Hepatocyte (in vitro differentiated cells): ENCODE data around the gene TUBGCP2. TPM values are rescaled to one million over a fixed set of nuclear protein-coding genes. Genes with fewer than 3 reads are reported as not detected.

ENCODE experiments used
- DNase-seq: peaks from one replicate; pipeline ENCODE4 v3.0.0-alpha.2; 2016; ENCODE audit warnings: low spot score
- H2AFZ ChIP-seq: fragments of 200-600 bp; sonication (generic); 2 replicates; pipeline ENCODE4 v1.6.0; 2016; ENCODE audit warnings: antibody characterized with exemption, mild to moderate bottlenecking
- H3K27ac ChIP-seq: fragments of 200-600 bp; sonication (generic); 2 replicates; pipeline ENCODE4 v1.5.1; 2016; ENCODE audit warnings: mild to moderate bottlenecking
- H3K27me3 ChIP-seq: fragments of 200-600 bp; sonication (generic); 2 replicates; pipeline ENCODE4 v1.6.1; 2016
- H3K36me3 ChIP-seq: fragments of 200-600 bp; sonication (generic); replicated peaks from 2 replicates; pipeline ENCODE4 v1.5.1; 2016; ENCODE audit warnings: low read depth; ENCODE audit not compliant: insufficient read depth
- H3K4me1 ChIP-seq: fragments of 200-600 bp; sonication (generic); 2 replicates; pipeline ENCODE4 v1.5.1; 2016; ENCODE audit warnings: mild to moderate bottlenecking, moderate library complexity; ENCODE audit not compliant: insufficient read depth
- H3K4me2 ChIP-seq: fragments of 200-600 bp; sonication (generic); 2 replicates; pipeline ENCODE4 v1.6.0; 2016
- H3K4me3 ChIP-seq: fragments of 200-600 bp; sonication (generic); 2 replicates; pipeline ENCODE4 v1.5.1; 2016; ENCODE audit warnings: mild to moderate bottlenecking
- H3K79me2 ChIP-seq: fragments of 200-600 bp; sonication (generic); 2 replicates; pipeline ENCODE4 v1.6.0; 2017; ENCODE audit warnings: mild to moderate bottlenecking
- H3K9me2 ChIP-seq: fragments of 200-600 bp; sonication (generic); replicated peaks from 2 replicates; pipeline ENCODE4 v1.6.0; 2017; ENCODE audit warnings: mild to moderate bottlenecking; ENCODE audit not compliant: insufficient read depth
- H3K9me3 ChIP-seq: fragments of 200-600 bp; sonication (generic); 2 replicates; pipeline ENCODE4 v1.5.1; 2016; ENCODE audit warnings: low read depth, mild to moderate bottlenecking
- H4K20me1 ChIP-seq: fragments of 200-600 bp; sonication (generic); 2 replicates; pipeline ENCODE4 v1.6.0; 2016; ENCODE audit warnings: mild to moderate bottlenecking; ENCODE audit not compliant: insufficient read depth, poor library complexity, severe bottlenecking
- CTCF ChIP-seq: fragments of 200-600 bp; sonication (generic); IDR thresholded peaks from 2 replicates; pipeline ENCODE4 v1.5.1; 2016; ENCODE audit warnings: antibody characterized with exemption, mild to moderate bottlenecking; ENCODE audit not compliant: poor library complexity
- EZH2 ChIP-seq: fragments of 200-600 bp; sonication (generic); IDR thresholded peaks from 2 replicates; pipeline ENCODE4 v1.6.1; 2016; ENCODE audit warnings: antibody characterized with exemption, mild to moderate bottlenecking, borderline replicate concordance
- EZH2phosphoT487 ChIP-seq: fragments of 200-600 bp; sonication (generic); IDR thresholded peaks from one replicate; pipeline ENCODE4 v1.6.1; 2018; ENCODE audit warnings: antibody characterized with exemption, mild to moderate bottlenecking, low read depth, moderate library complexity; ENCODE audit not compliant: unreplicated experiment, severe bottlenecking
- WGBS: methylation state at CpG from one replicate; pipeline ENCODE4 v1.1.6; 2016; ENCODE audit warnings: low lambda C conversion rate; ENCODE audit errors: missing lambda C conversion rate; 5-methylcytosine and 5-hydroxymethylcytosine counted together
- polyA plus RNA-seq: library from polyadenylated mRNA; unstranded; fragments of >200 nt; fragmentation: Nextera tagmentation; extraction: Ambion mirVana; gene quantifications from 2 replicates; pipeline ENCODE4 v1.2.1, GENCODE V29; 2016
- total RNA-seq: library from RNA; depleted of rRNA; stranded (reverse); fragments of >200 nt; gene quantifications from 2 replicates; pipeline ENCODE4 v1.2.3, GENCODE V29; 2014

TUBGCP2 gene
- total and polyA plus RNA-seq, 2 experiments from 2014 or later: 44.8 to 51.5 TPM

- H3K4me1 ChIP-seq: peaks cover 7% of the 10 kb centered on the region
- no peak for DNase-seq
- H3K4me3 ChIP-seq: no peak overlapping the region
- TF ChIP-seq EZH2: no peak
- no peak for TF ChIP-seq EZH2phosphoT487
- TF ChIP-seq CTCF: no peak
- H3K79me2 ChIP-seq: peaks cover 60% of the 10 kb centered on the region
- no peaks in the 10 kb centered on the region for H3K36me3 ChIP-seq
- over 99% methylated on average over 10 of the region's 10 CpGs for WGBS
- H3K27me3 ChIP-seq: no peaks in the 10 kb centered on the region
- no peak overlapping the region for H3K4me2 ChIP-seq
- H3K9me3 ChIP-seq: no peaks in the 10 kb centered on the region
- H2AFZ ChIP-seq: no peak overlapping the region
- no peak overlapping the region for H3K27ac ChIP-seq
- H3K9me2 ChIP-seq: no peaks in the 10 kb centered on the region
- H4K20me1 ChIP-seq: peaks cover 49% of the 10 kb centered on the region
Observed at GRCh38 chr10:133303206-133303605, 5.5 kb downstream of the TUBGCP2 start.

DNA sequence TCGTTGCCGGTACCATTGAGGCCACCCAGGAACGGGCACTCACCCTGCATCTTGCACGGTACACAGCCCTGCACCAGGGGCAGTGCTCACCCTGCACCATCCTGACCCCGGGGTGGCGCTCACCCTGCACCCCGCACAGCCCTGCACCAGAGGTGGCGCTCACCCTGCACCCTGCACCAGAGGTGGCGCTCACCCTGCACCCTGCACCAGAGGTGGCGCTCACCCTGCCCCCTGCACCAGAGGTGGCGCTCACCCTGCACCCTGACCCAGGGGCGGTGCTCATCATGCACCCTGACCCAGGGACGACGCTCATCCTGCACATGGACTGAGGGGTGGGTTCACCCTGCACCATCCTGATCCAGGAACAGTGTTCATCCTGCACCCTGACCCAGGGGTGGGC, 6.4 kb downstream of the TUBGCP2 start:
- H4K20me1 ChIP-seq: peaks cover 45% of the 10 kb centered on the region
- DNase-seq: no peak
- no peak overlapping the region for H3K4me3 ChIP-seq
- H3K4me2 ChIP-seq: no peak overlapping the region
- H3K4me1 ChIP-seq: peaks cover 4% of the 10 kb centered on the region
- no peaks in the 10 kb centered on the region for H3K27me3 ChIP-seq
- TF ChIP-seq EZH2phosphoT487: no peak
- no peak for TF ChIP-seq EZH2
- TF ChIP-seq CTCF: no peak
- no peaks in the 10 kb centered on the region for H3K9me3 ChIP-seq
- no peaks in the 10 kb centered on the region for H3K9me2 ChIP-seq
- no peaks in the 10 kb centered on the region for H3K36me3 ChIP-seq
- H3K79me2 ChIP-seq: peaks cover 52% of the 10 kb centered on the region
- no peak overlapping the region for H2AFZ ChIP-seq
- WGBS: over 99% methylated on average over 14 of the region's 14 CpGs
- H3K27ac ChIP-seq: no peak overlapping the region

DNA sequence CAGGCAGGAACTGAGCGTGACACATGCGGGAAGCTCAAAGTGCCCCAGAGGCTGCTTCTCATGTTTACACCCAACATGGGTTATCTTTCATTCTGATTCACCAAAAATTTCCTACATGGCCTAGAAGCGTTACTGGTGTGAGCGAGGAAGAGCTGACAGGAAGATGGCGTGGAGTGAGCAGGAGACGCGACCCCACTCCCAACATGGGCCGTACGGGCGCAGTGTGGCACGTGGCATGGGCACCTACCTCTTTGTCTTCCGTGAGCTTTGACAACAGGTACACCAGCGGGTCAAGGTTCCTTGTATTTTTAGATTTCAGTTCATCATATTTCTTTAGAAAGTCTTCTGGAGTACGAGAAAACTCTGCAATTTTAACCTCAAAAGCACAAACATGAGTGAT, 8.9 kb downstream of the TUBGCP2 start:
- DNase-seq: no peak
- Histone ChIP-seq H3K9me2 (no peaks in the 10 kb centered on the region), H3K4me1 (no peaks in the 10 kb centered on the region), H3K27me3 (no peaks in the 10 kb centered on the region), H3K79me2 (peaks cover 27% of the 10 kb centered on the region), H3K4me2 (no peak overlapping the region), H3K4me3 (no peak overlapping the region), H2AFZ (no peak overlapping the region), H3K9me3 (no peaks in the 10 kb centered on the region), H3K36me3 (no peaks in the 10 kb centered on the region), H4K20me1 (peaks cover 22% of the 10 kb centered on the region), H3K27ac (no peak overlapping the region)
- 98% methylated on average over 14 of the region's 14 CpGs for WGBS
- TF ChIP-seq EZH2phosphoT487 (no peak), EZH2 (no peak), CTCF (no peak)

- Histone ChIP-seq H3K4me1 (no peaks in the 10 kb centered on the region), H3K4me3 (no peak overlapping the region), H3K27ac (no peak overlapping the region), H2AFZ (no peak overlapping the region), H3K79me2 (peaks cover 22% of the 10 kb centered on the region), H3K9me2 (no peaks in the 10 kb centered on the region), H3K36me3 (no peaks in the 10 kb centered on the region), H3K4me2 (no peak overlapping the region), H3K27me3 (no peaks in the 10 kb centered on the region), H3K9me3 (no peaks in the 10 kb centered on the region), H4K20me1 (peaks cover 17% of the 10 kb centered on the region)
- no peak for DNase-seq
- no peak for TF ChIP-seq EZH2
- no peak for TF ChIP-seq EZH2phosphoT487
- no peak for TF ChIP-seq CTCF
- 96% methylated on average over 10 of the region's 10 CpGs for WGBS
Observed at GRCh38 chr10:133299224-133299623, 9.4 kb downstream of the TUBGCP2 start.
